ENCODE data around the gene TUBG2. TPM values are rescaled to one million over a fixed set of nuclear protein-coding genes. Genes with fewer than 3 reads are reported as not detected.

Gene TUBG2
- polyA plus RNA-seq, 1 of the 3 experiments (the other 2 are of a cell fraction) = 33.9 TPM

- no peak overlapping the region for H2AFZ ChIP-seq (ENCODE audit: low read depth)
- no peak overlapping the region for H3K4me2 ChIP-seq
- no peaks in the 10 kb centered on the region for H3F3A ChIP-seq (replicated peaks; ENCODE audit: insufficient read depth)
- CTCF ChIA-PET = interaction anchor here (1.2 kb wide), 1 partner anchor 59 kb away, joined by 4 read pairs; no protein-coding TSS in a partner anchor
- H3K9ac ChIP-seq = no peak overlapping the region
- DNase-seq = no peak
- H4K20me1 ChIP-seq (ENCODE audit: insufficient read depth) = no peaks in the 10 kb centered on the region
- H3K27me3 ChIP-seq (ENCODE audit: insufficient read depth) = no peaks in the 10 kb centered on the region
- TF ChIP-seq MXI1 (IDR thresholded peaks at IDR 0.05; ENCODE audit: low read depth, low read length) (no peak), ZBTB33 (IDR thresholded peaks at IDR 0.05; ENCODE audit: borderline replicate concordance, low read depth) (no peak), FOXM1 (IDR thresholded peaks at IDR 0.05; ENCODE audit: low read depth) (no peak), FOXJ3 (CRISPR knock-in tag; IDR thresholded peaks at IDR 0.05) (no peak), MEF2A (IDR thresholded peaks at IDR 0.05; ENCODE audit: borderline replicate concordance, low read depth) (no peak), CHD2 (IDR thresholded peaks at IDR 0.05; ENCODE audit: low read length, partially characterized antibody) (no peak), EP300 (IDR thresholded peaks at IDR 0.05; ENCODE audit: borderline replicate concordance in 1 of 2, low read depth in 1 of 2, low read length in 1 of 2) (no peak), EZH2phosphoT487 (IDR thresholded peaks at IDR 0.05; ENCODE audit: borderline replicate concordance, low read depth) (no peak), MAX (IDR thresholded peaks at IDR 0.05; ENCODE audit: low read depth) (no peak), GABPA (IDR thresholded peaks at IDR 0.05; ENCODE audit: low read depth) (no peak), TEAD4 (IDR thresholded peaks at IDR 0.05; ENCODE audit: borderline replicate concordance, insufficient read depth) (no peak), YY1 (IDR thresholded peaks at IDR 0.05; ENCODE audit: low read depth) (no peak), RFX5 (IDR thresholded peaks at IDR 0.05; ENCODE audit: low read length) (no peak), JUND (IDR thresholded peaks at IDR 0.05) (no peak), NRF1 (IDR thresholded peaks at IDR 0.05; ENCODE audit: low read depth, low read length) (no peak), POLR2AphosphoS5 (IDR thresholded peaks at IDR 0.05; ENCODE audit: low read depth, low read length) (no peak)
- 93% methylated on average over 5 of the region's 5 CpGs for WGBS (ENCODE audit: low lambda C conversion rate)
- POLR2A ChIA-PET = no interaction called here
- H3K79me2 ChIP-seq (ENCODE audit: insufficient read depth) = no peaks in the 10 kb centered on the region
- H3K9me2 ChIP-seq = no peaks in the 10 kb centered on the region
- peaks cover 40 to 62% of the 10 kb centered on the region in 2 experiments for H3K36me3 ChIP-seq (replicated peaks in 1 of 2; ENCODE audit: control insufficient read depth in 1 of 2, insufficient read depth in 2 of 2, low read length in 1 of 2)
- no peaks in the 10 kb centered on the region for H3K9me3 ChIP-seq
- H3K4me1 ChIP-seq (ENCODE audit: control insufficient read depth in 1 of 2, insufficient read depth in 2 of 2, low read depth in 1 of 2, low read length in 1 of 2) = no peaks in the 10 kb centered on the region
- no peak overlapping the region for H3K4me3 ChIP-seq (ENCODE audit: low read depth in 2 of 2, low read length in 1 of 2)
- H3K27ac ChIP-seq (ENCODE audit: low read depth in 2 of 2, low read length in 1 of 2) = no peak overlapping the region
Observed at GRCh38 chr17:42704490-42704836, 45.4 kb downstream of the TUBG2 start.

GRCh38 chr17:42704837-42705494 is 45.9 kb downstream of the TUBG2 start:
- no peak overlapping the region for H3K4me3 ChIP-seq (ENCODE audit: low read depth in 2 of 2, low read length in 1 of 2)
- H3K79me2 ChIP-seq (ENCODE audit: insufficient read depth) = no peaks in the 10 kb centered on the region
- H2AFZ ChIP-seq (ENCODE audit: low read depth) = no peak overlapping the region
- CTCF ChIA-PET = interaction anchor here (1.2 kb wide), 1 partner anchor 58 kb away, joined by 4 read pairs; no protein-coding TSS in a partner anchor
- H3K27ac ChIP-seq (ENCODE audit: low read depth in 2 of 2, low read length in 1 of 2) = no peak overlapping the region
- no peaks in the 10 kb centered on the region for H3K27me3 ChIP-seq (ENCODE audit: insufficient read depth)
- 90% methylated on average over 8 of the region's 8 CpGs for WGBS (ENCODE audit: low lambda C conversion rate)
- no peak overlapping the region for H3K4me2 ChIP-seq
- no peaks in the 10 kb centered on the region for H3K9me2 ChIP-seq
- H3K9me3 ChIP-seq = no peaks in the 10 kb centered on the region
- DNase-seq = no peak
- H3K36me3 ChIP-seq (replicated peaks in 1 of 2; ENCODE audit: control insufficient read depth in 1 of 2, insufficient read depth in 2 of 2, low read length in 1 of 2) = peaks cover 40 to 65% of the 10 kb centered on the region in 2 experiments
- H4K20me1 ChIP-seq (ENCODE audit: insufficient read depth) = no peaks in the 10 kb centered on the region
- POLR2A ChIA-PET = no interaction called here
- H3K4me1 ChIP-seq (ENCODE audit: control insufficient read depth in 1 of 2, insufficient read depth in 2 of 2, low read depth in 1 of 2, low read length in 1 of 2) = no peaks in the 10 kb centered on the region
- H3K9ac ChIP-seq = no peak overlapping the region
- no peaks in the 10 kb centered on the region for H3F3A ChIP-seq (replicated peaks; ENCODE audit: insufficient read depth)
- TF ChIP-seq ZBTB33 (IDR thresholded peaks at IDR 0.05; ENCODE audit: borderline replicate concordance, low read depth) = no peak
- no peak for TF ChIP-seq CHD2 (IDR thresholded peaks at IDR 0.05; ENCODE audit: low read length, partially characterized antibody)
- TF ChIP-seq TEAD4 (IDR thresholded peaks at IDR 0.05; ENCODE audit: borderline replicate concordance, insufficient read depth) = no peak
- no peak for TF ChIP-seq JUND (IDR thresholded peaks at IDR 0.05)

Measured in SK-N-SH (cell line).